Esophagus squamous epithelium (tissue), 5 donors: ENCODE results near the gene PPP2R5A. TPM values are rescaled to one million over a fixed set of nuclear protein-coding genes. Genes with fewer than 3 reads are reported as not detected.

ENCODE experiments used
- DNase-seq: peaks from one replicate; lab custom pipeline; 2025; lab: John Stamatoyannopoulos, UW
- H3K27ac ChIP-seq, 4 donors: fragments of 200-600 bp; sonication (generic); one replicate each; pipeline ENCODE4 v1.5.1; 2016 to 2019; ENCODE audit warnings: mild to moderate bottlenecking in 1 of 4
- H3K27me3 ChIP-seq, 4 donors: fragments of 200-600 bp; sonication (generic); 1 replicate in 3 of 4; 2 replicates in 1 of 4; pipeline versions ENCODE4 v1.5.1 to v1.6.0; 2017 to 2021; ENCODE audit warnings: antibody characterized with exemption in 1 of 4
- H3K36me3 ChIP-seq, 3 donors: fragments of 200-600 bp; sonication (generic); one replicate each; pipeline ENCODE4 v1.5.1; 2016 to 2019
- H3K4me1 ChIP-seq, 3 donors: fragments of 200-600 bp; sonication (generic); one replicate each; pipeline ENCODE4 v1.5.1; 2017 to 2019
- H3K4me3 ChIP-seq, 4 donors: fragments of 200-600 bp; sonication (generic); 1 replicate in 3 of 4; 2 replicates in 1 of 4; pipeline ENCODE4 v1.5.1; 2016 to 2019; ENCODE audit warnings: mild to moderate bottlenecking in 2 of 4, moderate library complexity in 1 of 4
- H3K9me3 ChIP-seq, 3 donors: fragments of 200-600 bp; sonication (generic); one replicate each; pipeline ENCODE4 v1.5.1; 2016 to 2019
- POLR2A ChIP-seq, 4 donors: fragments of 450-650 bp; IDR thresholded peaks; one replicate each; pipeline ENCODE4 v1.6.1; 2017; ENCODE audit warnings: antibody characterized with exemption in 4 of 4, mild to moderate bottlenecking in 4 of 4, moderate library complexity in 3 of 4
- WGBS, 2 donors: methylation state at CpG; one replicate each; pipeline ENCODE4 v1.1.5; 2018; 5-methylcytosine and 5-hydroxymethylcytosine counted together
- intact Hi-C: fragments of 100-400 bp; cut with DNase I; formaldehyde crosslinking; loops from one replicate; pipeline ENCODE4 v1.15.0; 2022
- total RNA-seq, 4 donors: library from RNA; depleted of rRNA; stranded (reverse); fragments of >200 nt; gene quantifications; one replicate each; pipeline ENCODE4 v1.1.0, GENCODE V29; 2016
- TF ChIP-seq, protein P1 (sequence below), 6 experiments: fragments of 450-650 bp in 4 of 6; fragments of 200-600 bp in 2 of 6; sonication (generic) in 2 of 6; IDR thresholded peaks; one replicate each; pipeline ENCODE4 v1.5.1; 2016 to 2019; ENCODE audit warnings: antibody characterized with exemption in 6 of 6, mild to moderate bottlenecking in 4 of 6, moderate library complexity in 4 of 6
- donor health status: DM: yes; HTN: yes; CAD: no.

PPP2R5A gene
- total RNA-seq, 4 donors from 2014 or later, result 57.5 to 78.8 (median 63.7) TPM

DNA sequence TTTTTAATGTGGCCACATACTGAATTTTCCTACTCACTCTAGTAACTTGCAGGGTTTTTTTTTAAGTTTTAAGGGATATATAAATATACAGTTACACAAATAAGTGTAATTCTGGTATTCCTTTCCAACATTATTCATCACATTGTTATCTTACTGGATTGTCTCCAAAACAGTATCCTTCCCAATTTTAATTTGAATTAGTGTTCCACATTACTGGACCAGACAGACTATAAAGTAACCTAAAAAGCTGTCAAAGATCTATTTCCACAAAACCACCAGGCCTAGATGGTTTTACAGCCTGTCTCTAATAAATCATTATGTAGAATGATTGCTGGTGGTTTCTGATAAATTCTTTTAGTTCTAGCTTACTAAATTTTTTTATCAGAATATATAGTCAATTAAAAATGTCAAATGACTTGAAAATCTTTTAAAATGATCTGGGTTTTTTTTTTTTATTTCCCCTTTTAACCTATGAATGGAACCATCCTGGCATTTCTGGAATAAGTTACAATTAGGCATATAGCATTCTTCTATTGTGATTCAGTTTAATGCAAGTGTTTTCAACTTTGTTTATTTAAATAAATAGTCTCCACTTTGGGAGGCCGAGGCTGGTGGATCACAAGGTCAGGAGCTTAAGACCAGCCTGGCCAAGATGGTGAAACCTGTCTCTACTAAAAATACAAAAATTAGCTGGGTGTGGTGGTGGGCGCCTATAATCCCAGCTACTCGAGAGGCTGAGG lies 70.2 kb downstream of the PPP2R5A start:
- WGBS, 2 donors, result 79 to 89% methylated on average over 2 to 3 of the region's 3 CpGs
- Histone ChIP-seq H3K9me3 (no peaks in the 10 kb centered on the region), H3K4me3 (no peak overlapping the region), H3K4me1 (no peaks in the 10 kb centered on the region), H3K36me3 (peaks cover 0 to 94% (median 25%) of the 10 kb centered on the region in 3 donors), H3K27ac (no peak overlapping the region), H3K27me3 (no peaks in the 10 kb centered on the region)
- intact Hi-C loops, result no loop called here
- DNase-seq, result no peak
- TF ChIP-seq POLR2A (IDR thresholded peaks at IDR 0.05), result no peak
- TF ChIP-seq, protein P1, sequence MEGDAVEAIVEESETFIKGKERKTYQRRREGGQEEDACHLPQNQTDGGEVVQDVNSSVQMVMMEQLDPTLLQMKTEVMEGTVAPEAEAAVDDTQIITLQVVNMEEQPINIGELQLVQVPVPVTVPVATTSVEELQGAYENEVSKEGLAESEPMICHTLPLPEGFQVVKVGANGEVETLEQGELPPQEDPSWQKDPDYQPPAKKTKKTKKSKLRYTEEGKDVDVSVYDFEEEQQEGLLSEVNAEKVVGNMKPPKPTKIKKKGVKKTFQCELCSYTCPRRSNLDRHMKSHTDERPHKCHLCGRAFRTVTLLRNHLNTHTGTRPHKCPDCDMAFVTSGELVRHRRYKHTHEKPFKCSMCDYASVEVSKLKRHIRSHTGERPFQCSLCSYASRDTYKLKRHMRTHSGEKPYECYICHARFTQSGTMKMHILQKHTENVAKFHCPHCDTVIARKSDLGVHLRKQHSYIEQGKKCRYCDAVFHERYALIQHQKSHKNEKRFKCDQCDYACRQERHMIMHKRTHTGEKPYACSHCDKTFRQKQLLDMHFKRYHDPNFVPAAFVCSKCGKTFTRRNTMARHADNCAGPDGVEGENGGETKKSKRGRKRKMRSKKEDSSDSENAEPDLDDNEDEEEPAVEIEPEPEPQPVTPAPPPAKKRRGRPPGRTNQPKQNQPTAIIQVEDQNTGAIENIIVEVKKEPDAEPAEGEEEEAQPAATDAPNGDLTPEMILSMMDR (IDR thresholded peaks at IDR 0.05), result no peak

DNA sequence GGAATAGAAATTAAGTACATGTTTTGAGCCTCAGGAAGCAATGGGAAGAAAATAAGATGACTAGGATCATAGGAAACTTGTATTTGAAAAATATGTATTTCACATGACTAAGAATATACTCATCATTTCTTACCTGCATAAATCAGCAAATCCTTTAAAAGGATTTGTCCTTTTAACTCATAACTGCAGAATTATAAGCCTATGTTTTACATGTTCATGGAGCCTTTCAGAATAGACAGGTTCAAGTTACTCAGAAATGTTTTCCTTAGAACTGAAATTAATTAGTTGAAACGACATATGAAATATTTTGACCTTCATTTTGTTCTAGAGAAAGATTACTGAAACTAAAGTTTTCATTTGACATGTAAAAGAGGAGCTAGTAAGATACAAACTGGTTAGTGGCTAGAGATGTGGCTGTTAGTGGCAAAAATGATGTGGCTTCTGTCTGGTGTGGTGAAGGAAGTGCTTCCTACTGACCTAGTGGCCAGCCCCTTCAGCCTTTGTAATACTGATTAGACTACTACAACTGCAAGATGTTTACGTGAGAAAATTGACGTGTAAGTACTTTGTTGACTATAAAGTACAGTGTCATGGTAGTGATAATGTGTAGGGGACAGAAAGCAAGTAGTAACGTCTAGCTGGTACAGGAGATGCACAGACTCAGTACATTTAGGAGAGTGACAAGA lies 74.7 kb downstream of the PPP2R5A start:
- DNase-seq, result no peak
- peaks cover 0 to 96% (median 22%) of the 10 kb centered on the region in 3 donors for H3K36me3 ChIP-seq
- H3K4me3 ChIP-seq, result no peak overlapping the region
- no peak overlapping the region for H3K27ac ChIP-seq
- no peaks in the 10 kb centered on the region for H3K4me1 ChIP-seq
- intact Hi-C loops, result no loop called here
- no peaks in the 10 kb centered on the region for H3K9me3 ChIP-seq
- 73% methylated on average over 4 of the region's 4 CpGs for WGBS, 2 donors
- TF ChIP-seq, protein P1 (IDR thresholded peaks at IDR 0.05), result no peak
- H3K27me3 ChIP-seq, result no peaks in the 10 kb centered on the region

DNA sequence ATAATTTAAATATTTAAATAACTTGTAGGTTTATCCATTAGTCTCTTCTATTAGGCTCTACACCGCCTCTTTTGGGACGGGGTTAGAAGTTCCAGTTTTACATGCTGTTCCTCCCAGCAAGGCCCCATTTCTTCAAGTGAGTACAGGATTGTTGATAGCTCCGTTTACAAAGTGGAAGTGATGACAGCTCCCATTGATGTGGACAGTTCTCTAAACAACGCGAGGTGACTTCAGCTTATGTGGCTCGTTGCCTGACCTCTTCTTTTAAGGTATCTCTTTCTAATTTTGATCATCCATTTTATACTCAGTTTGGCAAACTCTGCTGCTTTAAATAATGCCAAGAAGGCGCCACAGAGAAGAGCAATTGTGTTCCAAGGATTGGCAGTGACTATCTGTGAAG lies 79.8 kb downstream of the PPP2R5A start:
- H3K36me3 ChIP-seq, result peaks cover 0 to 86% (median 6%) of the 10 kb centered on the region in 3 donors
- H3K27ac ChIP-seq, result peak overlapping the region in 2 of 4 donors; percentile 21 to 41
- intact Hi-C loops, result loop anchor here (5.0 kb wide), 2 partner anchors 87 to 293 kb away; no protein-coding TSS in a partner anchor
- DNase-seq, result no peak
- H3K4me3 ChIP-seq, result no peak overlapping the region
- no peak for TF ChIP-seq POLR2A (IDR thresholded peaks at IDR 0.05)
- TF ChIP-seq, protein P1 (IDR thresholded peaks at IDR 0.05), result no peak
- WGBS, 2 donors, result 68 to 75% methylated on average over 7 of the region's 7 CpGs
- peaks cover 0 to 11% (median 0%) of the 10 kb centered on the region in 3 donors for H3K4me1 ChIP-seq
- H3K9me3 ChIP-seq, result no peaks in the 10 kb centered on the region
- H3K27me3 ChIP-seq, result no peaks in the 10 kb centered on the region

DNA sequence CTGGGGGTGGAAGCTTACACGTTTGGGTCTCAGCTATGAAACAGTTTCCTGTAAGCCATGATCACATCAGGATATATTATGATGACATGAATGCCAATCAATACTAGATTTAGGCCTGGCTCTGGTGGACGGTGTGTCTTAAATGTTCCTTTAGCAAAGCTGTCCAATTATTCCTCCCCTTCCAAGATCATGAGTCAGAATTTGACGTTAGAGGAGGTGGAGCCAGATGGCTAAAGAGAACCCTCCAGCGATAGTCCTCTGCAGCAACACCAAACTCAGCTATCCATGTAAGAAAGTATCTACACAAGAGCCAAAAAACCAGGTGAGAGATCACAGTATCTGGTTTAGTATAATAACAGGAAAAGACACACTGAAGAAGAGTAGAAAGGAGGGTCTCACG lies 81.7 kb downstream of the PPP2R5A start:
- Histone ChIP-seq H3K27me3 (no peaks in the 10 kb centered on the region), H3K27ac (peak overlapping the region in 2 of 4 donors; percentile 8 to 56), H3K4me3 (no peak overlapping the region), H3K9me3 (no peaks in the 10 kb centered on the region), H3K4me1 (peaks cover 0 to 11% (median 0%) of the 10 kb centered on the region in 3 donors), H3K36me3 (peaks cover 0 to 77% (median 0%) of the 10 kb centered on the region in 3 donors)
- whole genome bisulfite sequencing, 2 donors, result 54 to 65% methylated on average over 5 of the region's 5 CpGs
- DNase-seq, result no peak
- no peak for TF ChIP-seq POLR2A (IDR thresholded peaks at IDR 0.05)
- intact Hi-C loops, result loop anchor here (5.0 kb wide), 2 partner anchors 85 to 295 kb away; no protein-coding TSS in a partner anchor

DNA sequence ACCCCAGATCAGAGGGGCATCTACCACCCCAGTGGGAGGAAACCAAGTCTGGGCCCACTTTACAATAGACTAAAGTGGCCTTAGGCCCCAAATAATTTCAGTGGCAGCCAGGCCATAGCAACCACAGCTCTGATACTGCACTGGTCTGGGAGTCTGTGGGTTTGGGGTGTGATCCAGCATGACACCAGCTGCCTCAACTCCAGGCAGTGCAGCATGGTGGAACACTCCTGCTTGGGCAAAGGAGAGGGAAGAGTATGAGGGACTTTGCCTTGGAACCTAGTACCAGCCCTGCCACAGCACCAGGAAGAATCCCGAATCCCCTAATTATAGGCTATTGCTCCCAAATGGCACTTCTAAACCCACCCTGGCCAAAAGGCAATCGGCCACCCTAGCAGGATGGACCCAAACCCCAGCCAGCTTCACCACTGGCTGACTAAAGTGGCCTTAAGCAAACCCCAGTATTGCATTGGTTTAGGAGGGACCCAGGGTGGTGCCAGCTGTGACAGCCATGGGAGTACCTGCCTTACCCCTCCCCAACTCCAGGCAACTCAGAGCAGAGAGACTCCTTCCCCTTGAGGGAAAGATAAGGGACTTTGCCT lies 82.4 kb downstream of the PPP2R5A start:
- H3K4me1 ChIP-seq, result peaks cover 0 to 11% (median 0%) of the 10 kb centered on the region in 3 donors
- intact Hi-C loops, result loop anchor here (5.0 kb wide), 2 partner anchors 85 to 295 kb away; no protein-coding TSS in a partner anchor
- H3K9me3 ChIP-seq, result no peaks in the 10 kb centered on the region
- peaks cover 0 to 70% (median 0%) of the 10 kb centered on the region in 3 donors for H3K36me3 ChIP-seq
- no CpG with 5 or more reads among the region's 2 CpGs for WGBS, 2 donors
- no peak for DNase-seq
- H3K27ac ChIP-seq, result peak overlapping the region in 3 of 4 donors; percentile 8 to 56 (median 19)
- no peak for TF ChIP-seq POLR2A (IDR thresholded peaks at IDR 0.05)
- TF ChIP-seq, protein P1 (IDR thresholded peaks at IDR 0.05), result no peak
- no peak overlapping the region for H3K4me3 ChIP-seq
- no peaks in the 10 kb centered on the region for H3K27me3 ChIP-seq
